Daoy (cell line): Measurements from ENCODE around the gene LIX1. TPM values are rescaled to one million over a fixed set of nuclear protein-coding genes. Genes with fewer than 3 reads are reported as not detected.
"Not testable (repeated sequence)": the region's sequence is repeated elsewhere in the genome, so short reads cannot be mapped to it uniquely, and the experiment has no call there.

Source experiments
- DNase-seq: peaks from one replicate; pipeline ENCODE4 v3.0.0-alpha.2; 2015; ENCODE audit warnings: low read depth
- total RNA-seq: library from RNA; depleted of rRNA; stranded (reverse); fragments of >200 nt; shearing (Covaris generic); gene quantifications from 2 replicates; pipeline ENCODE4 v1.2.3, GENCODE V29; 2014

LIX1 gene
- total RNA-seq, 1 experiment from 2014 or later: not detected

DNA sequence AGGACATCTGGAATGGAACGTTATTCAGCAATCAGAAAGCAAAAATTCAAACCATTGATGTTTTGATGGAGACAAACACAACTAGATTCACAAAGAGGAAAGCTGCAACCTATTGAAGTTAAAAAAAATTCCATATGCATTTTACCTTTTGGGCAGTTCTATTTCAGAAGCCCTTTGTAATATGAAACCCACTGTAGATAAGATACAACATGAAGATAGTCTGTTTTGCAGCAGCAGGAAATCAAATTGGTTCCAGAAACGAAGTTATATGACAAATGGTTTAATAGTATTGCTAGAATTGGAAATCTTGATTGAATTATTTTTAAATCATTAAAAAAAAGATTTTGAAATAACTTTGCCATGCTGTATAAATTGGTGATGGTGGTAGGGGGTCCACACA is 872 bp downstream of the LIX1 start:
- DNase-seq: no peak

DNA sequence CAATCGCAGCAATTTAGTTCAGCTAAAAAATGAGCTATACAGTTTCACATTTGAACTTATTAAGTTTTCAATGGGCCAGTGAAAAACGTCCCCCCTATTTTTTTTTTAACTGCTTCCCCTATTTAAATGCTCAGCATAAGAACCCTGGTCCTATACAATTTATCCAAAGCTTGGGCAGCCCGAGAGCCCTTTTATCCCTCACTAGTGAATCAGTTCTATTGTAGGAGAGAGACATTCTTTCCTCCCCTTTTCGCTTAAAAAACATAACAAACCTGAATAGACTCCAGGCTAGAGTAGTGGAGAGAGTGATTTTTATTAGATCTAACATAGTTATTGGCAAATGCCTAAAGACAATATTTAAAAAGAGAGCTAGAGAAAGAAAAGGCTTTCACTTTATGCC is 1.4 kb downstream of the LIX1 start:
- DNase-seq: no peak

GRCh38 chr5:97140250-97140649 is 2.2 kb downstream of the LIX1 start:
- DNase-seq: not testable (repeated sequence)

DNA sequence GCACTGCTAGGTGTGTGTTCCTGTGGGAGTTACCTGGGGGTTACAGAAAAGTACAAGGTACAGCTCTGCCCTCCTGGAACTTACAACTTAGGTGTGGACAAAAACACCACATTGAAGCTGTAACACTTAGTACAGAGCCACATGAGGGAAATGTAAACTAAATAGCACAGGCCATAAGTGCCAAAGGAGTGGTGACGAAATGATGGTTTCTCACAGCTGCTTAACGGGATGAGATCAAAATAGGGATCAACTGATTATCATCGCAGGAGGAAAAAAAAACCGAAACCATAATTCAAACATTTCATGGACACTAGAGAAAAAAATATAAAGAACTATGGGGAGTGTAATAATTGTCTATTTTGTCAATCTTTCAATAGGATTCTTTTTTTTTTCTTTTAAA is 5.9 kb downstream of the LIX1 start:
- DNase-seq: no peak

DNA sequence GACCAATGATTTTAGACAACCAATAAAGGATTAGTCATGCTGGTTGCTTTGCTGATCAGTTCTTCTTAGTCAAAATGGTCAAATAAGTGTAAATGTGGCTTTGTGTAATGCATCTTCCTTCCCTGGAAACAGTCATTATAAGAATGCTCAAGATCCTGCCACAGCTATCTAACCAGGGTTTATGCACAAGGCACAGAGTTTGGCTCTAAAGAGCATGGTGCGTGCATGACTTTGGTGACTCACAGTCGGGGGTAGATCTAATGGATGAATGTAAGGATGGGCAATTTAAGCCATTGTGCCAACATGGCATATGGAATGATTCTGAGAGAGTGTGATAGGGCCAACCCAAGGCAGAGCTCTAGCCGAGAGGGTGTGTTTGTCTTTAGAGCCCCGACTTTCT is 6.5 kb downstream of the LIX1 start:
- DNase-seq: no peak

DNA sequence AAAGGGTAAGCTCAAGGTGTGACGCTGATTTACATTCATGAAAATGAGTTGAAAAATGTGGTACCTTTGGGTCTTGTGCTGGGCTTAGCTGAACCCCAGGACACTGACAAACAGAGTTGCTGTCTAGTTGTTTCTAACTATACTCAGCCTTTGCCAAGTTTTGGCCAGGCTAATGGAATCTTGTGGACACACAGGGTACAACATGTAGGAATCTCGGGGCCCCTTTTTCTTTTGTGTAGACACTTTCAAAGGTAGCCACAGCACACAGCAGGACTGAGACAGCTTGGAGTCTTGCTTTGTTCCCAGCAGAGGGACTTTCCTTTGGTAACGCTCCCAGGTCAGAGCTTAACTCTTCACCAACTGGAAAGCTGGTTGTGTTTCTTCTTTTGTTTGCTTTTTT is 7.8 kb downstream of the LIX1 start:
- DNase-seq: no peak

- no peak for DNase-seq
Observed at GRCh38 chr5:97133101-97133500, 9.3 kb downstream of the LIX1 start.

DNA sequence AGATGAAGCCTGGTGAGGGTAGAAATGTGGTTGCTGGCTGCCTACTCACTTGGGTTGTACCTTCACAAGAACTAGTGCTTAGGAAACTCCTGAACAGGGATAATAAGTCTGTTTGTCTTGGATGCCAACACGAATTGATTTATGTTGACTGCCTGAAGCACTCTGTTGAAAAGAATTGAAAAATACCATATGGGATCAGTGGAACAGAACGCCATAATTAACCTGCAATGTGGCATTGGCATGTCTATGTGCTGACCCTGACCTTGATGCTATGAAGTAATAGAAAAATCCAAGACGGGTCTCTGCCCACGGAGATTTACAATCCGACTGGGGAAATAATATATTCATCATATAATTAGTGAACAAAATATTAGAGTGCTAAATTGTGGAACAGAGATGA is 10.5 kb downstream of the LIX1 start:
- no peak for DNase-seq

DNA sequence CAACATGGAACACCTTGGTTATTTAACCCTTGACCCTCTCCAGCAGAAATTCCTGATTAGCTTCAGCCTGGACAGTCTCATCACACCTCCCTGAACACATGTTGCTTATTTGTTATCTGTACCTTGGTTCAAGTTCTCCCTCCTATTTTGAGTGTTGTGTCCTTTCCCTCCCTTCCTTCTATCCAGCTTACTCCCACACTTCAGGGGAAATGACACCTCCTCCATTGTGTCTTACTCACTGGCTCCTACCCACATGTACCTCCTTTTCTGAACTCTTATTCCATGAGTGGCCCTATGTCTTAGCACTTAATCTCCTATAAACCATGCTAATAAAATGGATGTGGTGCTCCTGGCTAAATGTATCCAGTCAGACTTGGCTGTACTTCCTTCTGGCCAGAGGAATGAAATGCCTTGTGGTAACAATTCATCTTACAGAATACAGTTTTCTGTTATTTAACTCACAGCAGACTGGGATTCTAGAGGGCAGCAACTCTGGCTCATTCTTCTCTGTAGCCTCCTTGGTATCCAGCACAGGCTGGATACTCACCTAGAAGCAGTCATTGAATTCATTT is 11.2 kb downstream of the LIX1 start:
- DNase-seq: peak; percentile 10

DNA sequence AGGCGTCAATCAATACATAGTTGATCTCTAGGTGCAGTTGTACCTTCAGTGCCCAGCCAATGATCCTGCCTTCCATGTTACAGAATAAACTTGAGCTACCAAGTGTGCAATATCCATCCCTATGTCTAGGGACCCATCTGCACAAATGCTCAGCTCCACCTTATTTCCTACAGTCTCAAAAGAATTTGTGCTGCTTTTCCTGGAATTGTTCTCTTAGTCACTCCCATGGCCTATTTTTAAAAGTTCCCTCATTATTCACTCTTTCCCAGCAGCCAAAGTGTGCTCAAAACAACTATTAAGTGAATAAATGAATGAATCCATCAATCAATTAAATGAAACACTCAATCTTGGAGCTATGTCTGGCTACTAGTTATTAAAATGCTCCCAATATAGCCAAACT is 14.7 kb downstream of the LIX1 start:
- DNase-seq: no peak

DNA sequence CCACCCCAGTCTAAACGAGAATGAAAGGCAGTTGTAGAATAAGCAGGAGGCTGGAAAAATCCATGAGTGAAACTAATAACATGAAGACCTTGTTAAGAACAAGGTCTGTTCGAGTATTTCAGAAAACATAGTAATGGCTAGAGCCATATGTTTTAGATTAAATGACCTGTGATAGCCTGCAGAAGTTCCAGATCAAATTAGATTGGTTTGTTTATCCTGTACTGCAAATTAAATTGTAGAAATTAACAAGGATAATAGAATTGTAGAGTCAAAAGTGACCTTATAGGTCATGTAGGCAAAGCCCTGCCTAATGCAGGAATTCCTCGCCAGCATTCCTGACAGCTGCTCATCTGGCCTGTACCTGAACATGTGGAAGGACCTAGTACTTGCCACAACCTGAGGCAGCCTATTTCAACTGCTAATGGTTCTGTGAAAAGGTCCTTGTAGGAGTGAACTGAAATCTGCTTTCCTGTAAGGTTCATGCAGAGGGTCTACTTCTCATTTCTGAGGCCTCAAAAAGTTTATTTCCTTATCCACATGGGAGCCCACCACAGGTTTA is 17.2 kb downstream of the LIX1 start:
- DNase-seq: no peak

GRCh38 chr5:97124335-97124734 is 18.1 kb downstream of the LIX1 start:
- no peak for DNase-seq

GRCh38 chr5:97121848-97122247 is 20.6 kb downstream of the LIX1 start:
- no peak for DNase-seq

- no peak for DNase-seq
Observed at GRCh38 chr5:97120195-97120594, 22.2 kb downstream of the LIX1 start.

GRCh38 chr5:97119007-97119390 is 23.4 kb downstream of the LIX1 start:
- DNase-seq: no peak

DNA sequence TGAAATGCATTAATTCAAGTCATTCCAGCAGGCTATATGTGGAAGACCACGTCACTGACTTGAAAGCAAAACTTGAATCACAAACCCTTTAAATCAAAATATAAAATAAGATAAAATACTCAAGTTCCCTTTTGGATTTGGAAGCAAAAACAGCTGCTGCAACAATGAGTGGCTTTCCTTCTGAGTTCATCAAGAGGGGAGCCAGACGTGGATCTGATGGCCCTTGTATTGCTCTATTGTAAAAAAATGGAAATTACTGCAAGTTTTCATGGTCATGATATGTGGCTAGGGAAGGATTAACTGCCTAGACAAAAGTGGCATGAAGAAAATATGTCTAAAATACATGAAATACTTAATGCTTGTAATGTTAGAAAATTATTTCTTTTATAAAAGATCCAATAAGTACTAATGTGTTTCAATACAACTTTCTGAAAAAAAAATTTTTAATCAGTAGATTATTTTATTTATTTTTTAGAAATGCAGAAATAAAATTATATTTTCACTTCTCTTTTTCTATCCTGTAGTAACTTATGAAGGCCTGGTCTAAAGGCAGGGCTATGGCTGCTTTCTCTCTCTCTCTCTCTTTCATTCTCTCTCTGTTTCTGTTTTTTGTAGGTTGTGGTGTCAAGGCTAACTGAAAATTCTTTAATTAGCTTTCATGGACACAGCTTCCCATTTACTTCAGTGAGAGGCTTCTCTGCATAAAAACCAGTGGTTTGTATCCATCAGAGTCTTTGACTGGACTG is 24.0 kb downstream of the LIX1 start:
- no peak for DNase-seq

DNA sequence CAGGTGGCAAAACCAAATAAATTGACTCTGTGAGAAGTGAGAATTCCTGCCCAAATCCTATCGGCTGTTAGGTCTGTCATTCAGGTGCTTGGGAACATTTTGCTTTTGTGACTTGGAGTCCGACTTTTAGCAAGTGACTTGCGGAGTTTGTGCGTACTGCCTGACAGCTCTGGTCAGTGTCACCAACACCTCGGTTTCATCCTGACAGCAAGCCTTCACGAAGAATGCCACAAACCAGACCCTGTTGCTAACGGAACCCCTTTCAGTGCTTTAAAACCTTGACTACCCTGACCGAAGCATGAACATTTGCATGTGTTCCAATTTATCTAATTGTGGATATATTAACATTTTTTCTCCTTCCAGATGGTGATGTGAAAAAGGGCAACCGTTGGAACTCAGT is 26.5 kb downstream of the LIX1 start:
- no peak for DNase-seq

GRCh38 chr5:97112230-97112629 is 30.2 kb downstream of the LIX1 start:
- DNase-seq: no peak

- no peak for DNase-seq
Observed at GRCh38 chr5:97111616-97112015, 30.8 kb downstream of the LIX1 start.

DNA sequence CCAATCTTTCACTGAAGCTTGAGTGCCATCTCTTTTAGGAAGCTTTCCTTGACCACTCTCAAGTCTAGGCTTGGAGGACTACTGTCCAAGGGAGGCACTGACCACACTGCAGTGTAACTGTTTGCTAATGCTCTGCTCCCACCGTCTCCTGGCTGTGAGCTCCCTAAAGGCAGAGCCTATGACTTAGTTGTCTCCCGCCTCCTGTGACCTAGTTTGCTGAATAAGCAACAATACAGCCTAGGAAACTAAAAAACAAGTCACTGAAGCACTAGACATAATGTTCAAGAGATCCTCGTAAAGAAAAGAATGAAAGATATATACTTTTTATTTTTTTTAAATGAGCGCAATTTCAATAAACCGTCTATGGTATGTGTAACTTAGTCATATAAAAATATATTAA is 31.4 kb downstream of the LIX1 start:
- no peak for DNase-seq

DNA sequence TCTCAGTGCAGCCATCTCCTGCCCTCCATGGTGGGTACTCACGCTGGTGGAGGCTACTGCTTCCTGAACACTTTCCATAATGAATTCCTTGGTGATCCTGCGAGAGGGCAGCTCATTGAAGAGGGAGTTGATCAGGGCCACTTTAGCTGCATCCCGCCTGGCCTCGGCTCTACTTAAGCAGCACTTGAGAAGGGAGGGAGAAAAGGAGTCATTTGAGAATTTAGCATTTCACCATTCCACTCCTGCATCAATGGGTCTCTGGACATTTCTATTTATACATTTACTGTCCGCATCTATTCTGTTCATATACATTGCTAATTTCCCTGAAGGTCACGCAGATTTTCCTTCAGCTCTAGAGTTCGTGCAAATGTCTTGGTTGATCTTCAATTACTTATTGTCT is 35.1 kb downstream of the LIX1 start:
- no peak for DNase-seq

DNA sequence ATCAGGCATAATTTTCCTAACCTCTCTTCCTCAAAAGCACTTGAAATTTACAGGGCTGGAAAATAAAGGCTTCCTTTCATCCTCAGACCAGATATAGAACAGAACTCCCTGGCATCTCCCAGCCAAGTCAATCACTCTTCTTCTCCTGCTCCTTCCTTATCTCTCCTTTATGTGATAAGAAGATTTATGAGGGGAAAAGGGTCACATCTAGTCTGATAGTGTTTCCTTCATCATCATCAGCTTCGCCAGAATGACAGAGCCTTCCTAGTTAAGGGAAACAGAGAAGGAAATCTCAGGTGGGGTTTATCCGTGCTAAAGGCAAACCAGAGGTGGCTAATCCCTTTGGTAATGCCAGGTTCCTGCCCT is 36.2 kb downstream of the LIX1 start:
- DNase-seq: no peak

GRCh38 chr5:97105501-97106215 is 36.8 kb downstream of the LIX1 start:
- no peak for DNase-seq
